GM18868 (cell line): ENCODE data around the gene C15orf39.

Experiments
- ATAC-seq: cut with Tn5 transposase; IDR thresholded peaks from one replicate; pipeline ENCODE4 v1.9.1; 2021; ENCODE audit warnings: mild to moderate bottlenecking, moderate library complexity; ENCODE audit not compliant: unreplicated experiment

Gene C15orf39

DNA sequence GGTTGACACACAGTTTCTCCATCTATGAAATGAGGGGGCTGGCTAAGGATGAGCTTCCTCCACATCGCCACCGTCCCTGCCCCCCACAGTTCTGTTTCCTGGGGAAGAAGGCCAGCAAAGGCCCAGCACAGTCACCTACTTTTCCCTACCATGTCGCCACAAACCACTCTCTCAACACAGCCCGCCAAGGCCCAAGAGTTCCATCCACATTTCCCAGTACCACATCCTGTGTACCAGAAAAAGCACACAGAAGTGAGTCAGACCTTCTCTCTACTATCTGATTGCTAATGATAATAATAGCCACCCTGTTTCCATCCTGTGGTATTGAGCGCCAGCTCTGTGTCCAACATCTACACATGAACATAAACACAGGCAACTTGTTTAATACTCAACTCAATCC lies 30.3 kb upstream of the C15orf39 start:
- ATAC-seq = no peak

DNA sequence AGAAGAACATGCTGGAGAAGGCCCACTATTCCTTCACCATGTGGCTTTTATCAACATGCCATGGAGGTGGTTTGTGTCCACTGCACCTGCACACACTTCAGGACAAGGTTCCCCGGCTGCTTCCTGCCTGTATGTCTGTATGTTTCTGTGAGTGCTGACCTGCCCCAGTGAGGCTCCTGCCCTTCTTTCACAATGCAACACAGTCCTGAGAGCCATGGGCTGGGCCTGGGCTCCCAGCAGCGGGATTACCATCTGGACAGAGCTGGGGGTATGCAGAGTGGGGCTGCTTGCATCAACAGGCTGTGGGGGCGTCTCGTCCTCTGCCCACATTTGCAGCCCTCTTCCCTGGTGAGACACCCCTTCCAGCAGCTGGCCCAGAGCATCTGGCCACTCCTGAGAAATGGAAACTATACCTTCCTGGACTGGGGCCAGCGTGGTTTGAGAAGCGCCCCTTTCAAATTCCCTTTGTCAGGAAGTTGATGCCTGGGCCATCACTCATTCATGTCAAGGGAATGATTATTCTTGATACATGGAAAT lies 29.3 kb upstream of the C15orf39 start:
- ATAC-seq = no peak

GRCh38 chr15:75174102-75174501 lies 27.6 kb upstream of the C15orf39 start:
- ATAC-seq = no peak

DNA sequence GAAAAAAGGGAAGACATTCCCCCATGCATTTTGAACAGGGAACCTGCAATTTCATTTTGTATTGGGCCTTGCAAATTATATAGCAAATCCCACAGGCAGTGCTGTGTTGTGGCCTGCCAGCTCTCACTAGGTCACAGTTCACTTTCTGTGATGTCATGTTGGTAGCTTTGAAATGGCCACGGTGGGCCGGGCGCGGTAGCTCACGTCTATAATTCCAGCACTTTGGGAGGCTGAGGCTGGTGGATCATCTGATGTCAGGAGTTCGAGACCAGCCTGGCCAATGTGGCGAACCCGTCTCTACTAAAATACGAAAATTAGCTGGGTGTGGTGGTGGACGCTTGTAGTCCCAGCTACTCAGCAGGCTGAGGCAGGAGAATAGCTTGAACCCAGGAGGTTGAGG lies 27.0 kb upstream of the C15orf39 start:
- no peak for ATAC-seq

- no peak for ATAC-seq
Observed at GRCh38 chr15:75176396-75176761, 25.3 kb upstream of the C15orf39 start.

DNA sequence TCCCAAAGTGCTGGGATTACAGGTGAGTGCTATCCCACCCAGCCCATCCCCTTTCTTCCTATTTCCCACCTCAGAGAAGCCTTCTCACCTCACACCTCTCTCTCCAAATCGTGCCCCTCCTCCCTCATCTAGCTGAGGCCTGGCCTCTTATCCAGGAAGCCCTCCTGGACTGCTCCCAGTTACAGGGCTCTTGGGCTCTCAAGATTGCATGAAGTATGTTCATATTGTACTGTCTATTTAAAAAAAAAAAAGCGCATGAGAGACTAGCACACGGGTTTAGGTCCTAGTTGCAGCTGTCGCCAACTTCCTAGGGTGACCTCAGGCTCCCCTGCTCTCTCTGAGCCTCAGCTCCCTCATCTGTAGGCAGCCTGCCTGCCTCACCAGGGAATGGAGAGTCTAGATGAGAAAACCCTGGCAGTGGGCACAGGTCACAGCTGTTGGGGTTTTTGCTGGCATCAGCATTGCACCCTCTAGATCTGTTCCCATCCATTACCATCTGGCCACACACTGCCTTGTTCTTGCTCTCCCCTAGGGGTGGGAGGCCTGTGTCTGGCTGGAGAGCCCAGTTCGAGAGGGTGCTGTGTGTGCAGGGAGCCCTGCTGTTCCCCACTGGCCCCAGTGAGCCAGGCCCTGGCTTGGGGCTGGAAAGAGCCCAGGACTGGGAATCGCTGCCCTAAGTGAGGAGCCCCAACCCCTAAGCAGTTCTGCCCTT lies 24.2 kb upstream of the C15orf39 start:
- ATAC-seq = no peak

DNA sequence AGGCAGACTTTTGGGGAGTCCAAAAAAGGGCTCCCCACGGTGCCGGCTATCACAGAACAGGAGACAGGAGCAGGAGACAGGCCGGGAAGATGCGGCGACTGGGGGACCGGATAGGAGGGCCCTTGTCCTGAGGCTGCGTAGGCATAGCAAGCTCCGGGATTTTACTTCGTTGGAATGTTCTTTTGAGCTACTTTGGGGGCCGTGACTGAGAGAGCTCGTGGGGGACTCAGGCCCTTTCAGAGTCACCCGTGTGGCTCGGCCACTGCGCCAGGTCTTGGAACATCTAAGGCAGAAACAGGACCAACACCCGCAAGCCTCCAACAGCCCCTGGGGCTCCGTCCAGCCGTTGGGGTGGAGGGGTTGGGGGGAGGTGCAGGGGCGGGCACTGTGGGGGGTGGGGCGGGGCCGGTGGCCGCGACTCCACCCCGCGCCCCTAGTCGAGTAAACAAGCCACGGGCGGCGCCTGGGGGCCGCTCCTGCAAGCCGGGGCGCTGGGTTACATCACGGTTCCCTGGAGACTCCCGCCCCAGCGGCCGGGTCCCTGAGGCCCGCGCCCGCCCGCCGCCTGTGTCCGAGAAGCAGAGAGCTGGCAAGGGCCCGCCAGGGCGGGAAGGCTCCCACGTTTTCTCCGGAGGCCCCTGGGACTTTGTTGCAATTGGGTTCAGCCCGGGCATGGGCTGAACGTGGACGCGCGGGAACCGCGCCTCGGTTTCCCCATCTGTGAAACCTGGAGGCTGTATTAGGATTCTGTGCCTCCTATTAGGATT lies 23.3 kb upstream of the C15orf39 start:
- no peak for ATAC-seq

GRCh38 chr15:75178938-75179745 lies 22.5 kb upstream of the C15orf39 start:
- ATAC-seq = no peak

DNA sequence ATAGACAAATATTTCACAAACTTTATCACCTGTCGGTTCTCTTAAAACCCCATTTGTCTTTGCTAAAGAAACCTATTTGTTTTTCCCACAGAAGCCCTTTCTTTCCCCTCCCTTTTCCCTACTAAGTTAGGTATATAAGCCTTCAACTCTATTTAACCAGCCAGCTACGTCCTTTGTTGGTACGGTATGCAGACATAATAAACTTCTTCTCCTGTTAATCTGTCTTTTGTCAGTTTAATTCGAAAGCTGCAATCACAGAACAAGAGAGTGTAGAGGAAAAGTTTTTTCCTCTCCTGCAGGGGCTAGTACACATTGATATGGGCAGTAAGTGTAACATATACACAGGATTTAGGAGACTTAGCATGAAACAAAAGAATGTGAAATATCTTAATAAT lies 21.9 kb upstream of the C15orf39 start:
- ATAC-seq = no peak

GRCh38 chr15:75181780-75182179 lies 19.9 kb upstream of the C15orf39 start:
- no peak for ATAC-seq

DNA sequence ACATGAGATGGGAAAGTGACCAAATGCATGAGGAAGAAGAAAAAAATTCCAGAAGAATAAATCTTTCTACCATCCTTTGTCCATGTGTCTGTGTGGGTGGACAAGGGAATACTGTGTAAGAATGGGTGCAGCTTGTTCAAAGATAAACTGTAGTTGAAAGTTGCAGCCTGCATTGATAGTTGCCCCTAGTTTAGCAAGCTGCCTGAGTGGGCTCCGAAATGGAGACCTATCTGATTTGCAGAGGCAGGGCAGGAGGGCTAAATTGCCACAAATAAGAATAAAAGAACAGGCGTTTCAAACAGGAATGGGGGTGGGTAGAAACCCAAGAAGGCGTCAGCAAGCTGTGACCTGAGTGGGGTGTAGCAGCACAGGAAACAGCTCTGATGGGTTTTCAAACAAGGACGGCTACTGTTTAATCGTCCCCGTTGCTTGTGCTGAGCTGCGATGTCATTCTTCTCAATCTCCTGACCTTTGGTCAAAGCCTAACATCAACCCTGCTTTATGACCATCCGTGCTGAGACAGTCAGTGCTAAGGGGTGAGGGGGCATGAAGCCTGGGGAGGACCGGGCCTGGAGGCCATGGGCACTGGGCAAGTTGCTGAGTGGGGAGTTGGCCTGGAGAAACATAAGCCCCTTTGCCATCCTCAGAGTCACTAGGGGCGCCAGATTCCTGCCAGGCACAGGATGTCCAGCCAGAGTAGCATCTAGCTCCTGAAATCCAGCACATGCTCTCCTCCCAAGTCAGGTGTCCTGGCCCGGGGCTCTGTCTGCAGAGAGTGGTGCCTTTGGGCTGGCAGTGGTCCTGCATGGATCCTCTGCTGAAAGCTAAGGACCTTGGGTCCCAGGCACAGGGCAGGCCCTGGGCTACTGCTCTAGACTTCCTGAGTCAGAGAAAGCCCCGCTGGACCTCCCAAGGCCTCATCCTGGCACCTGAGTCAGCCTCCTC lies 19.2 kb upstream of the C15orf39 start:
- ATAC-seq = no peak

- ATAC-seq = no peak
Observed at GRCh38 chr15:75185271-75186029, 16.2 kb upstream of the C15orf39 start.

- no peak for ATAC-seq
Observed at GRCh38 chr15:75186044-75186443, 15.6 kb upstream of the C15orf39 start.

DNA sequence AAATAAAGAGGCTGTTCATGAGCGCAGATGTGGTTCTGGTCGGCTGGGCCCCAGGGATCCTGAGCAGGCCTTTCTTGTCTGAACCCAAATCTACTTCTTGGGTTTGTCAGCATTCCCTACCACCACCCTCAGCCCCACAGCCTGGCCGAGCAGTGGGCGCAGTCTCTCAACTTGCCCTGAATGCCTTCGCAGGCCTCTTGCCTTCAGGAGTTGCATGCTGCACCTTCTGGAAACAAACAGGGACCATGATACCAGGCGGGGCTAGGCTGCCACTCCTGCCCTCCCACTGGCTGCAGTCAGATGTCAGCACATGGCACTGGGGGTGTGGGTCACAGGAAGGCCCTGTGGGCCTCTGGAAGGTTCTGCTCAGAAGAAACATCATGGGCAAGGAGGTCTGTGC lies 13.2 kb upstream of the C15orf39 start:
- ATAC-seq = no peak

DNA sequence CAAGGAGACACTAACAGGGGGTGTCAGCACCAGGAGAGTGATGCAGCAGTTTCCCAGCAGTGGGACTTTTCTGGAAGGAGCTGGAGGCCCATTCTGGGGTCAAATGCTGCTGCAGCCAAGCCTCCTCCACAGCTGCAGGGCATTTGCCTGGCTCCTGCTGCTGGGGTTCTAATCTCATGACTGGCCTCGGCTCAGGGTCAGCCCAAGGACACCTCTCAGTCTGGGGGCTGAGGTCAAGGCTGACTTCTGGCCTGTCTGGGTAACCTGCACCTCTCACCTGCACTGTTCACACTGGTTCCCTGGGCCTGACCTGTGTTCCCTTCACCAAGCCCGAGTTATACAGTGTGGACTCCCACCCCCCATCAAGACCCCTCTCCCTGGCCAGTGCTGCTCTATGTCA lies 10.4 kb upstream of the C15orf39 start:
- ATAC-seq = no peak

GRCh38 chr15:75192307-75192706 lies 9.4 kb upstream of the C15orf39 start:
- no peak for ATAC-seq

DNA sequence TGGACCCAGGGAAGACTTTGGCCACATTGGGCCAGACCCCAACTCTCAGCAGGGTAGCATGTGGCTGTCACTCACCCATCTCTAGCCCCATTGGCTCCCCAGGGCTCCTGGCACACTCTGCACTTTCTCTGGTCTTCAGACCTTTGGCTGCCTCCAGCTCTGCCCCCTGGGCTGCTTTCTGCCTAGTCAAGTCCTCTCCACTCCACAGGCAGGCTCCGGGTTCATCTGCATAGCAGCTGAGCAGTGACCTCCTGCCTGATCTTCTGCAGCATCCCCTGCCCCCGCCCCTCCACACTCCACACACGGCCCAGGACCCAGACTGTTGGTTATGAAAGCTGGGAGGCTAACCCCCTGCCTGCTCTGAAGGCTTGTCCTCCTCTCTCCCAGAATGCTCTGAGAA lies 8.4 kb upstream of the C15orf39 start:
- ATAC-seq = no peak

DNA sequence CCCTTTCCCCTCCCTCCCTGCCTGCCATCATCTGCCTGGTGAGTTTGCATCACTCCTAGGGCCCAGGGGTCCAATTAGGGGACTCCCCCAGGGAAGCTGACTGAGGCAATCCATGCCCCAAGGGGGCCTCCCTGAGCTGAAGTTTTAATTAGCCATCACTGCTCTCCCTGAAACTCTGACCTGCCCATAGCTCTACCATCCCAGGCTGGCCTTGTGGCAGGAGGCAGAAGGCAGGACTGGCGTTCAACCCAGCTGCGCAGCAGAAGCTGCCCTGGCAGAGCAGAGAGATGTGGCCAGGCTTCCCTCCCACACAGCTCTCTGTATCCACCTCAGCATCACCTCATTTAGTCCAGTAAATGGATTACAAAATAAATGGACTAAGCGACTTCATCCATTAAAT lies 7.7 kb upstream of the C15orf39 start:
- ATAC-seq = no peak

- ATAC-seq = no peak
Observed at GRCh38 chr15:75194397-75194796, 7.3 kb upstream of the C15orf39 start.
